ENCODE data around the gene HHLA2.

HHLA2 gene

GRCh38 chr3:108393128-108393900 lies 97.0 kb downstream of the HHLA2 start:
- DNase-seq (ENCODE audit: low read depth, low spot score) = no peak

- no peak for DNase-seq (ENCODE audit: low read depth, low spot score)
Observed at GRCh38 chr3:108394016-108394415, 97.7 kb downstream of the HHLA2 start.

DNA sequence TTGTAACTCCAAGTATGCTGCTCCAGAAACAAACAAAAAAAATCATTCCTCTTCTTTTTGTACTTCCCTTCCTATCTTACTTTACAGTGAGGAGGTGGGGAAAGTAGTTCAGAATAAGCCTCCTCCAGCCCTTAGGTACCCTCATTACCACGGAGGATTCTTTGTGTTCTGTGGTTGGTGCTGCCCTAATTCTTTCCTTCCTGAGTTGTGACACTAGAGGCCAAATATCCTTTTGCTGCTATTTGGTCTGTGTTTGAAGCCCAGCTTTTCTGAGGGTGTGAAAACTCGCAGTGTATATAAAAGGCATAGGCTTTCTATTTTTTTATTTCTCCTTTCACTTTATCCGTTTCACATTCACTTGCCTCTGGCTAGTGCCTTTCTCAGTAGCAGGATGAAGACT lies 98.2 kb downstream of the HHLA2 start:
- no peak for DNase-seq (ENCODE audit: low read depth, low spot score)

GRCh38 chr3:108396336-108396735 lies 100.0 kb downstream of the HHLA2 start:
- no peak for DNase-seq (ENCODE audit: low read depth, low spot score)

DNA sequence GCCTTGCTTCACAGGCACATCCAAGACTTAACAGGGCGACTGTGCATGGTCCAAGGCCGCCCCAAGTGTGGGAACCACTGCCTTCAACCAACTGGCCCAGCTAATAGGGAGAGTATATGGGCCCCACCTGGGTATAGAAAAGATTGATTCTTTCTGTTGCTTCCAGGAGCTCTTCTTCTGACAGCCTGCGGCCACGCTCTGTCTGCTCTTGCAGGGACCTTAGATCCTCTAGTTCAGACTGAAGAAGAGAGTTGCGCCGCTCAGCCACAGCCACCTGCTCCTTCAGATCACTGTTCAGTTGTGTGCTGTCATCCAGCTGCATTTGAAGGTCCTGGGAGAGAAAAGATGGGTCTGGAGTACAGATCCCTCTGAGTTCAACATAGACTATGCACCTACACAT lies 102.2 kb downstream of the HHLA2 start:
- no peak for DNase-seq (ENCODE audit: low read depth, low spot score)

DNA sequence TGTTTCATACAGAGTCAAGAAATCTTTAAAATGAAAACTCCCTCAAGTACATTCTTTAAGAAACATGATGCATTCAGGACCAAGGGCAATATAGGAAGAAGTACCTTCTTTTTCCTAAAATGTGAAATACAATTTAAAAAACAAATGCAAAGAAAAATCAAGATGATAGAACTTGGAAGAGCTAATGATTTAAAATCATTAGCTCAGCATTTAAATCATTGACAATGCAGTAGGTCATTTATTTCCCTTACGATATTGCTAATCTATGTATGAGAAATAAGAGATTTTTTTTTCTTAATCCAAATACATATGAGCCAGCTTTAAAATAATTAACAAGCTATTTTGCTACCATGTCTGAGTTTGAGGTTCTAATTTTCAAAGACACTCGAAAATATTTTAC lies 105.5 kb downstream of the HHLA2 start:
- DNase-seq (ENCODE audit: low read depth, low spot score) = no peak

GRCh38 chr3:108403198-108403597 lies 106.8 kb downstream of the HHLA2 start:
- no peak for DNase-seq (ENCODE audit: low read depth, low spot score)

- DNase-seq (ENCODE audit: low read depth, low spot score) = no peak
Observed at GRCh38 chr3:108403686-108404345, 107.5 kb downstream of the HHLA2 start.

DNA sequence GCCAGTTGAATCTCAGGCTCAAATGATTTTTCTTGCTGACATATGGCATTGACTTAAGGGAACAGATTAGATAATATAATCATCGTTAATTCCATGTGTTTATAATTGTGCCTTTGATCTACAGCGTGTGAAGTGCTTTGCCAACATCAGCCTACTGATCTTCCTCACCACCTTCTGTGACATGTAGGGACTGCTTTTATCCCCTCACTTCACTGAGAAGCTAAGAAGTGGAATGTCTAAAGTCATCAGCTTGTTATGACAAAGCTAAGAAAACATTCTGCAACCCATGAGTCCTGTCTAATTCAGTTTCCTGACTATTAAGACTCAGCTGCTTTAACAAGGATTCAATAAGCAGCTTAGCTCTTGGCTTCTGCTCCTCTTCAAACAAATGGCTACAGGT lies 108.0 kb downstream of the HHLA2 start:
- DNase-seq (ENCODE audit: low read depth, low spot score) = no peak

DNA sequence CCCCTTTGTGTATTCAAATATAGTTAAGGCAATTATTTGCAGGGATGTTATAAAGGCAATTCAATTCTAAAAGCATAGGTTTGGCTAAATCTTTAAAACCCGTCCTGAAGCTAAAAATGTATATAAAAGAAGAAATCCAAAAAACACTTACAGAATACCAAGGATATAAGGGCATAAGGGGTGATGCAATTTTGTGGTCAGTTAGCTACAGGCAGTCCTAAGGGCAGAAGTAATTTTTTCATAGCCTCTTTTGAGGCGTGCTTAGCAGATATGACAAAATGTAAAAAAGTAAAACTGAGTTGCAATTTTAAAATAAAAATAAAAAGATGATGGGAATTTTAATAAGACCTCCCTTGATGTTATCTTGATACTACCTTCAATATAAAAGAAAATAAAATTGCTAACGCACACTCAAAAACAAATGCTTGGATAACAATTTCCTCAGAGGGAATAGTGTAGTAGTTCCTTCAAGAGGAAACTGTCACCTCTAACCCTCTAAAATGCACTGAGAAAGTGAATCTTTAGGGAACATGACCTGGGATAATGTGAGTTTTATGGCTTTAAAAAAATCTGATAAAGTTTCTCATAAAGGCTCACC lies 109.8 kb downstream of the HHLA2 start:
- DNase-seq (ENCODE audit: low read depth, low spot score) = no peak

- peak; percentile 20 for DNase-seq (ENCODE audit: low read depth, low spot score)
Observed at GRCh38 chr3:108406661-108407206, 110.4 kb downstream of the HHLA2 start.

DNA sequence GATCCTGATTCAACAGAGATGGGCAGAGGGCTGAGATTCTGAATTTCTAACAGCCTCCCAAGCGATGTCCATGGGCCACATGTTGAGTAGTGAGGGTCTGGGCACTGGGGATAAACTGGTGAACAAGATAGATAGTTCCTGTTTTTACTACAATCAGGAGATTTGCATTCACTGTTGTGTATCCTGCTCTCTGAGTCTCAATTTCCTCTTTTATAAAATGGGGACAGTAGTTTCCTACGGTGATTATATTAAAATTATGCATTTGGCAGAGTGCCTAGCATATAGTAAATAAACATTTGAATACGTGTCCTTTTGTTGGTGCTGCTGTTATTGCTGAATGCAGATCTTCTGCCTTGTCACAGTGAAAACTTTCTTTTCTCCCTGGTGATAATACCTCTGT lies 111.5 kb downstream of the HHLA2 start:
- no peak for DNase-seq (ENCODE audit: low read depth, low spot score)

DNA sequence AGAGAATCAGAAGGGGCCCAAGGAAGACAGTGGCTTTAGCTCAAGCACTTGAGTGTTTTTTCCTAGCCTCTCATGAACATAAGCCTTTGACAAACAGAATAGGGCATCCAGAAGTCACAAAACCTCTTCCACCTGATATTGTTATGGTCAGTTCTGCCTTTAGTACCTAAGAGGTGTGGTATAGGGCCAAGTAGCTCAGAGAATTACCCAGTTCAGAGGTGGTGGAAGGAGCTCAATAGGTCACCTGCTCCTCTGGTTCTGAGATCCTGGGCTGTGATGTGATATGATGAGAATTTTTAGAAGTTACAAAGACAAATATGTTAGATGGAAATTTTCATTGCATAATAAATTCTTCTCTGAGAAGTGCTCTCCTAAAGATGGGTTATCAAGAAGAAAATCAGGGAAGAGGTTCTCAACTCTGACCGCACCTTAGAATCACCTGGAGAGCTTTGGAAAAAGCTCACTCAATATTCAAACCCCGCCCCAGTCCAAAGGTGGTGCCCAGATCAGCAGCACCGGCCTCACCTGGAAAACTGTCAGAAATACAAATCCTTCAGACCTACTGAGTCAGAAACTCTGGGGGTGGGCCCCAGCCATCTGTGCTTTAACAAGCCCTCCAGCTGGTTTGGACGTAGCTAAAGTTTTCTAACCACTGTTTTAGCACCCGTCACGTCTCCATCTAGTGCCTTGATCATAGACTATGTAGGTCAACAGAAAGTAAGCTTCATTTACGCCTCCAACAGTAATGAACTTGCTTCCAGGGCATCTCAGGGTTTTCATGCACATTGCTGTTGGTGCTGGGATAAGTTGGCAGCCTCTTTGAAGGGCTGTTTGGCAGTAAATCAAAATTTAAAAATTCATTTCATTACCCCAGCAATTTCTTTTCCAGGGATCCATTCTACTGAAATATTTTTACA lies 112.8 kb downstream of the HHLA2 start:
- no peak for DNase-seq (ENCODE audit: low read depth, low spot score)

- no peak for DNase-seq (ENCODE audit: low read depth, low spot score)
Observed at GRCh38 chr3:108409800-108410178, 113.4 kb downstream of the HHLA2 start.

DNA sequence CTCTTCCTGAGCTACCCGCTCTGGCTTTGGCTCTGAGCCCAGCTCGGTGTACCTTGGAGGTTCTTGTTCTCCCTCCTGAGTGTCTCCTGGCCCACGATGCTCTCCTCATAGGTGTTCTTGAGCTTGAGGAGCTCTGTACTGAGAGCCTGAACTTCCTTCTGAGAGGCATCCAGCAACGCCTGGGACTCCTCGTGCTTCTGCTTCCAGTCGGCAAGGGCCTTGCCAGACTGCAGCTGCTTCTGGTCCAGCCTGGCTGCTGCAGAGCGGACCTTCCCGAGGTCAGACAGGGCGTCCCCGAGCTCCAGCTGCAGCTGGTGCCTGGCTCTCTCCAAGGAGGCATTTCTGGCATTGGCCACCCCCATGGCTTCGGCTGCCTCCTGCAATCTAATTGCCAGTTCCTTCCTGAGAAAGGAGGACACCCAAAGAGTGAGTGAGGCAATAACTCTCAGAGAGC lies 114.2 kb downstream of the HHLA2 start:
- no peak for DNase-seq (ENCODE audit: low read depth, low spot score)

DNA sequence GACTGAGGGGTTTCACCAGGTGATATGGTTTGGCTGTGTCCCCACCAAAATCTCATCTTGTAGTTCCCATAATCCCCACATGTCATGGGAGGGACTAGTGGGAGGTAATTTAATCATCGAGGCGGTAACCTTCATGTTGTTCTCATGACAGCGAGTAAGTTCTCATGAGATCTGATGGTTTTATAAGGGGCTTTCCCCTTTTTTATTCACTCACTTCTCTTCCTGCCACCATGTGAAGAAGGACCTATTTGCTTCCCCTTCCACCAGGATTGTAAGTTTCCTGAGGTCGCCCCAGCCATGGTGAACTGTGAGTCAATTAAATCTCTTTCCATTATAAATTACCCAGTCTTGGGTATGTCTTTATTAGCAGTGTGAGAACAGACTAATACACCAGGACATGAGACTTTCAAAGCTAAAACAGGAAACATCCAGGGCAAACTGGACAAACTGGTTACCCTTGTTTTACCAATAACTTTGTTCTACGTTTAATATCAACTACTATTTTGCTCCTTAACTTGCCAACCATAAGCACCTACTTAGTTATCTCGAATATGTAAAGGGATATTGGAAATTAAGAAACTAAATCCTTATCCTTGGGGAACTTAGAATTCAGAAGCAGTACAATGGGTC lies 115.9 kb downstream of the HHLA2 start:
- no peak for DNase-seq (ENCODE audit: low read depth, low spot score)

GRCh38 chr3:108414007-108414406 lies 117.7 kb downstream of the HHLA2 start:
- DNase-seq (ENCODE audit: low read depth, low spot score) = no peak

DNA sequence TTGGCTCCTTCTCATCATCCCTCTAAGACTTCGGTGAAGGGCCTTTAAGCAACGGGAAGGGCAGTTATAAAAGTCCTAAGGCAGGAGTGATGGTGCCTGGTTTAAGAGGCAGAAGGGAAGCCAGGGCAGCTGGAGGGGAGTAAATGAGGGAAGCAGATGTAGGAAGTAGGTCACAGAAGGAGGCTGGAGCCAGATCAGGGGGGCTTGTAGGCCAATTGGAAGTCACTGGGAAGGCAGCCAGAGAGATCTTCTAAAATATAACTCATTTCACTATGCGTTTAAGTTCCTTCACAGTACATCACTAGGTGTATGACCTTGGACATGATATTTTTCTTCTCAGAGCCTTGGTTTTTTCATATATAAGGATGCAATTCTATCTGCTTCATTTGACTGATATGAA lies 119.3 kb downstream of the HHLA2 start:
- no peak for DNase-seq (ENCODE audit: low read depth, low spot score)

DNA sequence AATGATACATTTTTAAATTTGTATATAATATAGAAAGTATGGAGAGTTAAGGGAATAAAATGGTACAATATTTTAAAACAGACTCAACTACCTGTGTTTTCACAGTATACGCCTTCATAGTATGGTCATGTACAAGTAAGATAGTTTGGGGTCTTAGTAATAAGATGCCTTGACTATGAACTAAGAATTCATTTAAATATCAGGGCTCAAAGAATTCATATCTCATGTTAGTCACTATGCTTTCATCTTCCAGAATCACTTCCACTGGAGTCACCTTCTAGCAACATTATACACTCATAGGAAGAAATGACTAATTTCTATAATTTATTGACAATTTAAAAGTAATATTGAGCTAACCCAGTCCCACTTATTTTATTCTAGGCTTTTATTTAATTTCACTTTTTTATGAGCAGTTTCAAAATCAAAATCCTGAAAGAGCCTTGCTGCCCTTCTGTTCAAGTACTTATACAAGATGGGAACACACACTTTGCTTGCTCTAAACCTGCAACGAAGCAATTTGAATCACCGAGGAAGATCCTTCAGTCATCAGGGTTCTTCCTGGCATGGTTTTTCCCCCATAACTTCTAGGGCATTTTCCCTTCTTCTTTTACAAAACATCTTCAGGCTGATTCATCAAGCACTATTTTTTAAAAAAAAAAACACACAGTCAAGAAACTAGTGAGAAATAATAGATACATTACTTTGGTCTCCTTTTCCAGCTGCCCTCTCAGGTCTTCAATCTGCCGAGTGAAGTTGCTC lies 119.9 kb downstream of the HHLA2 start:
- DNase-seq (ENCODE audit: low read depth, low spot score) = no peak

GRCh38 chr3:108420926-108421325 lies 124.6 kb downstream of the HHLA2 start:
- no peak for DNase-seq (ENCODE audit: low read depth, low spot score)
